Measurements from ENCODE around the gene PPP1R18. TPM values are rescaled to one million over a fixed set of nuclear protein-coding genes. Genes with fewer than 3 reads are reported as not detected.
A peak's percentile ranks its signal among the peaks of the same experiment; 100 is the strongest.

PPP1R18 gene
- total RNA-seq, 6 experiments from 2014 or later: 135 to 149 (median 141) TPM

DNA sequence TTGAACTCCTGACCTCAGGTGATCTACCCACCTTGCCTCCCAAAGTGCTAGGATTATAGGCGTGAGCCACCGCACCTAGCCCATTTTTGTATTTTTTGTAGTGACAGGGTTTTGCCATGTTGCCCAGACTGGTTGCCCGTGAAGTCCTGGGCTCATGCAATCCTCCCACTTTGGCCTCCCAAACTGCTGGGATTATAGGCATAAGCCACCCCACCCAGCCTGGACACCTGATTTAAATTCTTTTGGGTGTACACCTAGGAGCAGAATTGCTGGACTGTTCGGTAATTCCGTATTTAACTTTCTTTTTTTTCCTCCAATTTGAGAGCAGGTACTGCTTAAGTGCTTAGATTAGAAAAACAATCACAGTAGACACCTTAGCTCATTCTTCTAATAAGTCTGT is 10.0 kb upstream of the PPP1R18 start:
- H3K9me3 Mint-ChIP-seq: no peaks in the 10 kb centered on the region
- H3K4me1 Mint-ChIP-seq (ENCODE audit: low read depth): peaks cover 19% of the 10 kb centered on the region
- no peak for DNase-seq
- no peak overlapping the region for H3K4me3 Mint-ChIP-seq
- TF ChIP-seq, protein P1, sequence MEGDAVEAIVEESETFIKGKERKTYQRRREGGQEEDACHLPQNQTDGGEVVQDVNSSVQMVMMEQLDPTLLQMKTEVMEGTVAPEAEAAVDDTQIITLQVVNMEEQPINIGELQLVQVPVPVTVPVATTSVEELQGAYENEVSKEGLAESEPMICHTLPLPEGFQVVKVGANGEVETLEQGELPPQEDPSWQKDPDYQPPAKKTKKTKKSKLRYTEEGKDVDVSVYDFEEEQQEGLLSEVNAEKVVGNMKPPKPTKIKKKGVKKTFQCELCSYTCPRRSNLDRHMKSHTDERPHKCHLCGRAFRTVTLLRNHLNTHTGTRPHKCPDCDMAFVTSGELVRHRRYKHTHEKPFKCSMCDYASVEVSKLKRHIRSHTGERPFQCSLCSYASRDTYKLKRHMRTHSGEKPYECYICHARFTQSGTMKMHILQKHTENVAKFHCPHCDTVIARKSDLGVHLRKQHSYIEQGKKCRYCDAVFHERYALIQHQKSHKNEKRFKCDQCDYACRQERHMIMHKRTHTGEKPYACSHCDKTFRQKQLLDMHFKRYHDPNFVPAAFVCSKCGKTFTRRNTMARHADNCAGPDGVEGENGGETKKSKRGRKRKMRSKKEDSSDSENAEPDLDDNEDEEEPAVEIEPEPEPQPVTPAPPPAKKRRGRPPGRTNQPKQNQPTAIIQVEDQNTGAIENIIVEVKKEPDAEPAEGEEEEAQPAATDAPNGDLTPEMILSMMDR (IDR thresholded peaks at IDR 0.05): no peak
- H3K27me3 Mint-ChIP-seq (ENCODE audit: insufficient read depth): no peaks in the 10 kb centered on the region
- no peak overlapping the region for H3K27ac Mint-ChIP-seq
- no peaks in the 10 kb centered on the region; the same call in 1 of the 2 replicates for H3K36me3 Mint-ChIP-seq (ENCODE audit: low read depth)

DNA sequence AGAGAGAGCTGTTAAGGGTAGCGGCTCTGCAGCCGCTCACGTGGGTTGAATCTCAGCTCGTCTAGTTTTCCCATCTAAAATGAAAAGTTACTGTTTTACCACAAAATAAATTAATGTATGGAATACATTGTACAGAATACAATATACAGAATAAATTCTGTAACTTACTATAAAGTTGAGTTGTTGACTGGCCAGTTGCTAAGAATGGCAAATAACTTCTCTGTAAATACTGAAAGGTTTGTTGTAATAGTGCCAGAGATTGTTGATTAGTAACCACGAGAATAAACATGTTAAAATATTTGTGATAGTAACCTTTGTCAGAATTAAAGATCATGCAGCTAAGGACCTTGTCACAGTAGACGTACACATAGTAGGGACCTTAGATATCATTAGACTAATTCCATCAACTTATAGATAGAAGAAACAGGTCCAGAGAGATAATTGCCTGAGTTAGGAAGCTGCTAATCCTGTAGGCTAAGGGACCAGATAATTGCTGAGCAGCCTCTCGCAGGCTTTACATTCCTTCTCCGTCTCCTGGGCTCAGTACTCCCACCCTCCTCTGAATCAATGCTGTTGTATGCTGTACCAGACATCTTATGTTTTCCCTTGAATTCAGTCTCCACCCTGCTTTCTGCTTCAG is 4.9 kb upstream of the PPP1R18 start:
- H3K4me3 Mint-ChIP-seq: peak overlapping the region; percentile 90
- peaks cover 3% of the 10 kb centered on the region; the same call in 1 of the 2 replicates for H3K27me3 Mint-ChIP-seq (ENCODE audit: insufficient read depth)
- TF ChIP-seq, protein P1 (IDR thresholded peaks at IDR 0.05): no peak
- no peaks in the 10 kb centered on the region for H3K9me3 Mint-ChIP-seq
- peak overlapping the region; percentile 89 for H3K27ac Mint-ChIP-seq
- peaks cover 9% of the 10 kb centered on the region for H3K36me3 Mint-ChIP-seq (ENCODE audit: low read depth)
- H3K4me1 Mint-ChIP-seq (ENCODE audit: low read depth): peaks cover 56% of the 10 kb centered on the region
- no peak for DNase-seq

DNA sequence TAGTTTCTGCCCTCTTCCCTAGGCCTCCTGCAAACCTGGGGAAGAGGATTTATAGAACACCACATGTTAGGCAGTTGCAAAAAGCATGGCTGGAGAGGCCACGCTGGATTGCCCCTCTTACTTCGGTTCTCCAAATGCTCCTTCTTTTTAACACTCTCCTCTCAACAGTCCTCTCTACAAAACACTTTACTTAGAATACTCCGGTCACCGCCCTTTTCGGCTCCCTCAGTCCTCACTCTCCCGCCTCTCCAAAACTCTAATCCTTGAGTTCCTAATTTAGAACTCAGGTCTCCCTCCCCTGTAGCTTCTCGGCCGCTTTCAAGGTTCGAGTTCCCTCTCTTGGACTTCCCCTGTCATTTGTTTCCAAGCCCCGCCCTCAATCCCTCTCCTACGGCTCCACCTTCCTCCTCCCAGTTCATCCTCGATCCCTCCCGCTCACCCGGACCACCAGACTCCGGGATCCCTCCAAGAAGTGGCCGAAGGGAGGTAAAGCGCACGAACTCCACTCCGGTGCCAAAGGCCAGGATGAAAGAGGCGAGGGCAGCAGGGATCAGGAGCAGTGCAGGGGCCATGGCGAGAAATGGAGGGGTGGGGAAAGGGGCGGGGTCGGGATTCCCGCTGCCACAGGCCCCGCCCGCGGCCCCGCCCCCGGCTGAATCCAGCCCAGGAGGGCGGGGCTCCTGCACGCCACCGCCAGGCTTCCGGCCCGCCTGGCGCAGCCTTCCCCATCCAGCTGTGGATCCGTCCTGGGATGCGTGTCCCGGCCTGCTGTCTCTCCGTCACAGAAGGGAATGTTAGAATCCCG is 4.2 kb upstream of the PPP1R18 start, which contains the start of gene NRM:
Gene NRM (minus strand): TSS at position 582 of the 805 bp plus-strand sequence. CDS start 10 bp downstream, at position 572.
- peak within 1 kb of the TSS; percentile 90 for H3K27ac Mint-ChIP-seq
- TF ChIP-seq, protein P1 (IDR thresholded peaks at IDR 0.05): no peak
- peaks cover 16% of the 10 kb centered on the region for H3K36me3 Mint-ChIP-seq (ENCODE audit: low read depth)
- peaks cover 57% of the 10 kb centered on the region for H3K4me1 Mint-ChIP-seq (ENCODE audit: low read depth)
- H3K27me3 Mint-ChIP-seq (ENCODE audit: insufficient read depth): peaks cover 3% of the 10 kb centered on the region
- no peaks in the 10 kb centered on the region for H3K9me3 Mint-ChIP-seq
- H3K4me3 Mint-ChIP-seq: peak within 1 kb of the TSS; percentile 90
- peak; percentile 81 for DNase-seq

DNA sequence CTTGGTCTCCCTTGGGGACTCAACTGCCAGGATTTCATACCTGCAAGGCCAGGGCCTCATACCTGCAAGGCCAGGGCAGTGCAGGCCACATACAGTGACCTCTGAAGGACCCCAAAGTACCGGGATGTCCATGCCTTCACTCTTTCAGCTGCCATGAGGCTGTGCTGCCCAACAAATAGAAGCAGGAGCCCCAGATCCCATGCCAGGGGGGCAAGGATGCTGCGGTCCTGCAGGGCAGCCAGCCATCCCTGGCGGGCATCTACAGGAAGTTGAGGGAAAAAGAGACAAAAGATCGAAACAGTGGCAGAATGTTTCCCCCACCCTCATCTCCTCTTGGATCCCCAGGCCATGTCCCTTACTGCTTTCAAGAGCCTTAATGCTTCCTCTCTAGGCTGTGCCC is 3.5 kb upstream of the PPP1R18 start:
- Mint-ChIP-seq H3K27ac (peak overlapping the region; percentile 90), H3K4me3 (peak overlapping the region; percentile 90)

More for the DNA sequence above, 3.5 kb upstream of the PPP1R18 start:
- Mint-ChIP-seq H3K9me3 (no peaks in the 10 kb centered on the region; the same call in 1 of the 2 replicates), H3K27me3 (ENCODE audit: insufficient read depth) (peaks cover 3% of the 10 kb centered on the region), H3K4me1 (ENCODE audit: low read depth) (peaks cover 58% of the 10 kb centered on the region), H3K36me3 (ENCODE audit: low read depth) (peaks cover 22% of the 10 kb centered on the region)
- TF ChIP-seq, protein P1 (IDR thresholded peaks at IDR 0.05): no peak
- DNase-seq: no peak

Measured in HFFc6 (cell line).